ENCODE data around the gene C4orf54. TPM values are rescaled to one million over a fixed set of nuclear protein-coding genes. Genes with fewer than 3 reads are reported as not detected.

The C4orf54 gene
- total RNA-seq, 4 donors from 2014 or later = 30.6 to 68.3 (median 43.6) TPM

GRCh38 chr4:99636422-99636821 lies 21.2 kb downstream of the C4orf54 start:
- intact Hi-C loops (cut with DNase I; ENCODE audit: low total_unique reads) = no loop called here
- H3K27ac ChIP-seq = peak overlapping the region; percentile 75 to 99 (median 98)
- no peak for DNase-seq
- in situ Hi-C loops (cut with MboI; ENCODE audit: low sequenced_read_pairs in 4 of 4) = no loop called here
- TF ChIP-seq POLR2A (IDR thresholded peaks at IDR 0.05) (no peak), CTCF (IDR thresholded peaks at IDR 0.05 in 4 of 5, conservative IDR thresholded peaks at IDR 0.05 in 1 of 5) (no peak)
- no peak overlapping the region for H3K4me3 ChIP-seq
- no peak for ATAC-seq
- H3K4me1 ChIP-seq = peaks cover 53 to 71% of the 10 kb centered on the region in 2 donors
- no peaks in the 10 kb centered on the region for H3K27me3 ChIP-seq
- H3K36me3 ChIP-seq = no peaks in the 10 kb centered on the region
- no peaks in the 10 kb centered on the region for H3K9me3 ChIP-seq

- Histone ChIP-seq H3K36me3 (no peaks in the 10 kb centered on the region), H3K9me3 (no peaks in the 10 kb centered on the region), H3K27ac (peak overlapping the region; percentile 75 to 99 (median 98)), H3K27me3 (no peaks in the 10 kb centered on the region), H3K4me1 (peaks cover 53 to 78% of the 10 kb centered on the region in 2 donors), H3K4me3 (no peak overlapping the region)
- ATAC-seq = no peak
- no peak for DNase-seq
- TF ChIP-seq CTCF (IDR thresholded peaks at IDR 0.05 in 4 of 5, conservative IDR thresholded peaks at IDR 0.05 in 1 of 5) = no peak
- TF ChIP-seq POLR2A (IDR thresholded peaks at IDR 0.05) = no peak
- intact Hi-C loops (cut with DNase I; ENCODE audit: low total_unique reads) = no loop called here
- in situ Hi-C loops (cut with MboI; ENCODE audit: low sequenced_read_pairs in 4 of 4) = no loop called here
Measured at GRCh38 chr4:99635601-99636000, 22.0 kb downstream of the C4orf54 start.

- Histone ChIP-seq H3K9me3 (no peaks in the 10 kb centered on the region), H3K4me1 (peaks cover 47 to 78% of the 10 kb centered on the region in 2 donors), H3K27ac (peak overlapping the region; percentile 75 to 99 (median 98)), H3K36me3 (no peaks in the 10 kb centered on the region), H3K27me3 (no peaks in the 10 kb centered on the region), H3K4me3 (no peak overlapping the region)
- DNase-seq = no peak
- ATAC-seq = peak; percentile 16 to 47
- intact Hi-C loops (cut with DNase I; ENCODE audit: low total_unique reads) (loop anchor here (5.0 kb wide), 3 partner anchors 73 to 312 kb away; partner anchors contain the start of genes DNAJB14 and TRMT10A), in situ Hi-C loops (cut with MboI; ENCODE audit: low sequenced_read_pairs in 4 of 4) (no loop called here)
- TF ChIP-seq POLR2A (IDR thresholded peaks at IDR 0.05) (no peak), CTCF (IDR thresholded peaks at IDR 0.05 in 4 of 5, conservative IDR thresholded peaks at IDR 0.05 in 1 of 5) (no peak)
Measured at GRCh38 chr4:99634742-99635360, 22.8 kb downstream of the C4orf54 start.

- intact Hi-C loops (cut with DNase I; ENCODE audit: low total_unique reads) (loop anchor here (5.0 kb wide), 3 partner anchors 71 to 314 kb away; partner anchors contain the start of genes DNAJB14 and TRMT10A), in situ Hi-C loops (cut with MboI; ENCODE audit: low sequenced_read_pairs in 4 of 4) (no loop called here)
- TF ChIP-seq POLR2A (IDR thresholded peaks at IDR 0.05) (no peak), CTCF (IDR thresholded peaks at IDR 0.05 in 4 of 5, conservative IDR thresholded peaks at IDR 0.05 in 1 of 5) (peak in 1 of 5 experiments; percentile 8)
Measured at GRCh38 chr4:99633772-99634171, 23.9 kb downstream of the C4orf54 start.

More at GRCh38 chr4:99633772-99634171, 23.9 kb downstream of the C4orf54 start:
- H3K27me3 ChIP-seq = no peaks in the 10 kb centered on the region
- H3K4me3 ChIP-seq = no peak overlapping the region
- ATAC-seq = peak; percentile 85 to 87
- peaks cover 45 to 68% of the 10 kb centered on the region in 2 donors for H3K4me1 ChIP-seq
- peak overlapping the region; percentile 75 to 99 (median 98) for H3K27ac ChIP-seq
- DNase-seq = peak; percentile 86 to 87
- no peaks in the 10 kb centered on the region for H3K9me3 ChIP-seq
- no peaks in the 10 kb centered on the region for H3K36me3 ChIP-seq
